PC-3 (cell line): ENCODE measurements around the gene NEDD4L. TPM values are rescaled to one million over a fixed set of nuclear protein-coding genes. Genes with fewer than 3 reads are reported as not detected.
A peak's percentile ranks its signal among the peaks of the same experiment; 100 is the strongest.

Experiments
- ATAC-seq: fragments of 200-7000 bp; cut with Tn5 transposase; 2 replicates; pipeline ENCODE4 v1.9.1; 2020; ENCODE audit warnings: mild to moderate bottlenecking, moderate library complexity
- BruUV-seq: library from RNA; stranded (reverse); fragments of 400-500 nt; replicated peaks from 2 replicates; lab custom pipeline; 2021; lab: Mats Ljungman, UMichigan
- CTCF ChIA-PET: fragments of 300-600 bp; sonication (Branson Sonifier 250); formaldehyde crosslinking; loops from one replicate; lab custom pipeline; 2022; ENCODE audit warnings: antibody characterized with exemption; lab: Charles Lee
- POLR2A ChIA-PET: fragments of 300-600 bp; sonication (Branson Sonifier 250); formaldehyde crosslinking; loops from one replicate; lab custom pipeline; 2022; ENCODE audit warnings: antibody characterized with exemption; ENCODE audit not compliant: unreplicated experiment; lab: Charles Lee
- DNase-seq: peaks from one replicate; pipeline ENCODE4 v3.0.0-alpha.2; 2015
- H2AFZ ChIP-seq: fragments of 300-600 bp; sonication (generic); 2 replicates; pipeline ENCODE4 v1.6.0; 2016; ENCODE audit warnings: antibody characterized with exemption, low read length
- H3F3A ChIP-seq: fragments of 300-600 bp; sonication (generic); one replicate; pipeline ENCODE4 v1.6.0; 2017; ENCODE audit warnings: antibody characterized with exemption, low read length, control low read depth, mild to moderate bottlenecking; ENCODE audit not compliant: unreplicated experiment
- H3K27ac ChIP-seq: fragments of 300-600 bp; sonication (generic); 2 replicates; pipeline ENCODE4 v1.5.1; 2016; ENCODE audit warnings: mild to moderate bottlenecking, low read length
- H3K27me3 ChIP-seq: fragments of 300-600 bp; sonication (generic); 2 replicates; pipeline ENCODE4 v1.6.1; 2016; ENCODE audit warnings: low read length, mixed read lengths
- H3K36me3 ChIP-seq: fragments of 300-600 bp; sonication (generic); 2 replicates; pipeline ENCODE4 v1.6.1; 2016; ENCODE audit warnings: low read depth, mixed run types, low read length, mixed read lengths
- H3K4me1 ChIP-seq: fragments of 300-600 bp; sonication (generic); 2 replicates; pipeline ENCODE4 v1.5.1; 2016; ENCODE audit warnings: low read length; ENCODE audit not compliant: insufficient read depth
- H3K4me2 ChIP-seq: fragments of 300-600 bp; sonication (generic); 2 replicates; pipeline ENCODE4 v1.6.0; 2016; ENCODE audit warnings: low read length
- H3K4me3 ChIP-seq: fragments of 300-600 bp; sonication (generic); 2 replicates; pipeline ENCODE4 v1.5.1; 2016; ENCODE audit warnings: mild to moderate bottlenecking, low read length, mixed read lengths
- H3K79me2 ChIP-seq: fragments of 300-600 bp; sonication (generic); 2 replicates; pipeline ENCODE4 v1.6.1; 2017; ENCODE audit warnings: low read length, mixed read lengths
- H3K9ac ChIP-seq: fragments of 300-600 bp; sonication (generic); 2 replicates; pipeline ENCODE4 v1.6.0; 2016; ENCODE audit warnings: mild to moderate bottlenecking, low read length
- H3K9me2 ChIP-seq: fragments of 300-600 bp; sonication (generic); replicated peaks from 2 replicates; pipeline ENCODE4 v1.6.1; 2016; ENCODE audit warnings: mixed run types, low read length, mixed read lengths
- H3K9me3 ChIP-seq: fragments of 300-600 bp; sonication (generic); 2 replicates; pipeline ENCODE4 v1.6.1; 2016; ENCODE audit warnings: low read length, mixed read lengths
- H4K20me1 ChIP-seq: fragments of 300-600 bp; sonication (generic); 2 replicates; pipeline ENCODE4 v1.6.1; 2016; ENCODE audit warnings: low read length, mixed read lengths
- CTCF ChIP-seq: fragments of 300-600 bp; sonication (generic); conservative IDR thresholded peaks from 2 replicates; pipeline ENCODE4 v1.5.1; 2017; ENCODE audit warnings: antibody characterized with exemption, low read depth, mild to moderate bottlenecking, low read length
- EZH2 ChIP-seq: fragments of 300-600 bp; sonication (generic); IDR thresholded peaks from one replicate; pipeline ENCODE4 v1.6.1; 2017; ENCODE audit warnings: antibody characterized with exemption, mild to moderate bottlenecking, low read length; ENCODE audit not compliant: unreplicated experiment
- EZH2phosphoT487 ChIP-seq: fragments of 300-600 bp; sonication (generic); IDR thresholded peaks from 2 replicates; pipeline ENCODE4 v1.6.1; 2018; ENCODE audit warnings: mild to moderate bottlenecking, antibody characterized with exemption, low read length, borderline replicate concordance
- intact Hi-C: fragments of 100-400 bp; cut with micrococcal nuclease; formaldehyde crosslinking; loops from 2 replicates; pipeline ENCODE4 v1.9.0; 2023
- total RNA-seq: library from RNA; depleted of rRNA; stranded (reverse); fragments of >200 nt; gene quantifications from 2 replicates; pipeline ENCODE4 v1.2.3, GENCODE V29; 2014

Gene NEDD4L
- total RNA-seq, 1 experiment from 2014 or later = 105 TPM

- no peak for ATAC-seq
- H3K27ac ChIP-seq = no peak overlapping the region
- H2AFZ ChIP-seq = no peak overlapping the region
- BruUV-seq = no TSS peak
- intact Hi-C loops = no loop called here
- no peaks in the 10 kb centered on the region for H3K27me3 ChIP-seq
- no peaks in the 10 kb centered on the region for H3K36me3 ChIP-seq
- ChIA-PET POLR2A (no interaction called here), CTCF (no interaction called here)
- H3K4me3 ChIP-seq = no peak overlapping the region
- TF ChIP-seq EZH2 (no peak), EZH2phosphoT487 (no peak), CTCF (no peak)
- no peaks in the 10 kb centered on the region for H3K4me1 ChIP-seq
- no peak for DNase-seq
- H3K9ac ChIP-seq = no peak overlapping the region
- no peaks in the 10 kb centered on the region for H4K20me1 ChIP-seq
- no peaks in the 10 kb centered on the region for H3K9me2 ChIP-seq
- H3K79me2 ChIP-seq = peaks cover 68% of the 10 kb centered on the region
- no peaks in the 10 kb centered on the region for H3K9me3 ChIP-seq
- no peak overlapping the region for H3K4me2 ChIP-seq
- H3F3A ChIP-seq = no peaks in the 10 kb centered on the region
Observed at GRCh38 chr18:58146099-58146498, 102.1 kb downstream of the NEDD4L start.

GRCh38 chr18:58148954-58149471 is 105.0 kb downstream of the NEDD4L start:
- Histone ChIP-seq H3K79me2 (peaks cover 82% of the 10 kb centered on the region), H3K9me3 (no peaks in the 10 kb centered on the region), H3K27me3 (no peaks in the 10 kb centered on the region), H3K27ac (no peak overlapping the region), H3K4me3 (no peak overlapping the region), H3K9ac (no peak overlapping the region), H2AFZ (no peak overlapping the region), H3K36me3 (no peaks in the 10 kb centered on the region), H3K9me2 (no peaks in the 10 kb centered on the region), H3K4me1 (peaks cover 4% of the 10 kb centered on the region; the same call in 1 of the 2 replicates), H4K20me1 (no peaks in the 10 kb centered on the region), H3K4me2 (no peak overlapping the region), H3F3A (no peaks in the 10 kb centered on the region)
- TF ChIP-seq EZH2phosphoT487 = no peak
- no peak for TF ChIP-seq CTCF
- TF ChIP-seq EZH2 = no peak
- CTCF ChIA-PET = no interaction called here
- DNase-seq = peak; percentile 6
- POLR2A ChIA-PET = no interaction called here
- peak; percentile 54 for ATAC-seq
- intact Hi-C loops = no loop called here
- no TSS peak for BruUV-seq

GRCh38 chr18:58150772-58151171 is 106.7 kb downstream of the NEDD4L start:
- H3K27ac ChIP-seq = no peak overlapping the region
- no peak for TF ChIP-seq CTCF
- peaks cover 4% of the 10 kb centered on the region; the same call in 1 of the 2 replicates for H3K4me1 ChIP-seq
- intact Hi-C loops = no loop called here
- ChIA-PET CTCF (interaction anchor here (0.7 kb wide), 1 partner anchor 116 kb away, joined by 3 read pairs; no protein-coding TSS in a partner anchor), POLR2A (no interaction called here)
- DNase-seq (no peak), ATAC-seq (no peak)
- no TSS peak for BruUV-seq
- H3F3A ChIP-seq = no peaks in the 10 kb centered on the region
- H3K79me2 ChIP-seq = peaks cover 88% of the 10 kb centered on the region
- H4K20me1 ChIP-seq = no peaks in the 10 kb centered on the region
- no peak overlapping the region for H2AFZ ChIP-seq
- no peak overlapping the region for H3K9ac ChIP-seq
- no peaks in the 10 kb centered on the region for H3K27me3 ChIP-seq
- no peak overlapping the region for H3K4me3 ChIP-seq
- H3K9me3 ChIP-seq = no peaks in the 10 kb centered on the region
- H3K36me3 ChIP-seq = no peaks in the 10 kb centered on the region
- no peak overlapping the region for H3K4me2 ChIP-seq
- no peaks in the 10 kb centered on the region for H3K9me2 ChIP-seq
